DMS79 (cell line): ENCODE measurements around the gene DNAJC5.
A peak's percentile ranks its signal among the peaks of the same experiment; 100 is the strongest.
"Not testable (repeated sequence)": the region's sequence is repeated elsewhere in the genome, so short reads cannot be mapped to it uniquely, and the experiment has no call there.

Source experiments
- DNase-seq: peaks from one replicate; lab custom pipeline; 2025; lab: John Stamatoyannopoulos, UW

The DNAJC5 gene

GRCh38 chr20:63861365-63861934 is 33.5 kb upstream of the DNAJC5 start, which contains the start of gene ABHD16B:
Gene ABHD16B, plus strand, starts transcription at chr20:63861498. Its CDS starts 43 bp downstream, at chr20:63861541.
- DNase-seq: no peak

GRCh38 chr20:63861981-63862901 is 32.7 kb upstream of the DNAJC5 start:
- no peak for DNase-seq

- DNase-seq: no peak
Observed at GRCh38 chr20:63863021-63863797, 31.7 kb upstream of the DNAJC5 start.

GRCh38 chr20:63863798-63864544 is 31.0 kb upstream of the DNAJC5 start:
- DNase-seq: peak; percentile 82

GRCh38 chr20:63864545-63864977 is 30.4 kb upstream of the DNAJC5 start:
- DNase-seq: no peak

- peak; percentile 100 for DNase-seq
Observed at GRCh38 chr20:63864978-63865640, 29.8 kb upstream of the DNAJC5 start, which contains the start of gene TPD52L2. Gene TPD52L2, plus strand, starts transcription at chr20:63865270. Its CDS starts 96 bp downstream, at chr20:63865366.

- DNase-seq: not testable (repeated sequence)
Observed at GRCh38 chr20:63867042-63867441, 27.9 kb upstream of the DNAJC5 start.

GRCh38 chr20:63868264-63868663 is 26.7 kb upstream of the DNAJC5 start:
- DNase-seq: no peak

- no peak for DNase-seq
Observed at GRCh38 chr20:63873477-63873971, 21.4 kb upstream of the DNAJC5 start.

GRCh38 chr20:63874241-63874640 is 20.7 kb upstream of the DNAJC5 start:
- not testable (repeated sequence) for DNase-seq

GRCh38 chr20:63876489-63877036 is 18.4 kb upstream of the DNAJC5 start:
- no peak for DNase-seq

- no peak for DNase-seq
Observed at GRCh38 chr20:63877755-63878470, 17.0 kb upstream of the DNAJC5 start.

- no peak for DNase-seq
Observed at GRCh38 chr20:63878899-63879663, 15.8 kb upstream of the DNAJC5 start.

GRCh38 chr20:63880901-63881300 is 14.0 kb upstream of the DNAJC5 start:
- not testable (repeated sequence) for DNase-seq

- no peak for DNase-seq
Observed at GRCh38 chr20:63881451-63882226, 13.3 kb upstream of the DNAJC5 start.

GRCh38 chr20:63882257-63883200 is 12.4 kb upstream of the DNAJC5 start:
- DNase-seq: no peak

GRCh38 chr20:63883201-63883593 is 11.7 kb upstream of the DNAJC5 start:
- no peak for DNase-seq
